Caki2 (cell line): Measurements from ENCODE around the gene MACROD1. TPM values are rescaled to one million over a fixed set of nuclear protein-coding genes. Genes with fewer than 3 reads are reported as not detected.

Experiments used
- DNase-seq: peaks from one replicate; pipeline ENCODE4 v3.0.0-alpha.2; 2015; ENCODE audit warnings: low read depth
- in situ Hi-C: cut with HindIII; loops from 2 replicates; pipeline ENCODE4 v1.10.0; 2016; ENCODE audit warnings: low sequenced_read_pairs, low pct_unique_long_range_greater_than_20kb, mixed read lengths
- total RNA-seq: library from RNA; depleted of rRNA; stranded (reverse); fragments of >200 nt; shearing (Covaris generic); gene quantifications from 2 replicates; pipeline ENCODE4 v1.2.3, GENCODE V29; 2014; ENCODE audit warnings: low replicate concordance

Gene MACROD1
- total RNA-seq, 1 experiment from 2014 or later: 42.9 TPM

- no peak for DNase-seq
- in situ Hi-C loops: no loop called here
Observed at GRCh38 chr11:64039012-64039665, 126.8 kb downstream of the MACROD1 start.

- DNase-seq: no peak
- in situ Hi-C loops: no loop called here
Observed at GRCh38 chr11:64038500-64038899, 127.4 kb downstream of the MACROD1 start.

DNA sequence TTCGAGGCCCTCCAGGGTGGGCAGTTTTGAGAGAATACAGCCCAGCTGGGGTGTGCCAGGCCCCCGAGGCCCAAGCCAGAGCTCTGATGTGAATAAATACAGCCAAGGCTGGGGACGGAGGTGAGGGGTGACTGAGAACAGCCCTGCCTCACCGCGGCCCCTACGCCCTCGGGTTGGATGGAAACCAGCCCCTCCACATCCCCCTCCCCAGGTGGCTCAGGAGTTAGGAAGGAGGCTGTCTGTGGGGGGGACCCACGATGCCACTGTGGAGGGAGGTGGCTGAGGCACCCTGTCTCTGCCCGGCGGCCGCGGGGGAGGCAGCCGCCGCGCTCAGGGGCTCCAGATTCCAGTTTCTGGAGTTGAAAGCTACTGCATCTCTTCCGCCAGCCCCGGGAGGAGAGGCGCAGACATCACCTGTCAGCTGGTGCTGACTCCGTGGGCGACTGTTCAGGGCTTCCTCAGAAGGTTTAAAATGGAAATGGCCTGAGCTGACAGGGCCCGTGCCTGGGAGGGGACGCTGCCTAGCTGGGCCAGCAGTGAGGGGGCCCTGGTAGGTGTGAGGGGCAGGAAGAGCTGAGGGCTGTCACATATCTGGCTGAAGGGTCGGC lies 128.8 kb downstream of the MACROD1 start:
- no peak for DNase-seq
- in situ Hi-C loops: no loop called here

DNA sequence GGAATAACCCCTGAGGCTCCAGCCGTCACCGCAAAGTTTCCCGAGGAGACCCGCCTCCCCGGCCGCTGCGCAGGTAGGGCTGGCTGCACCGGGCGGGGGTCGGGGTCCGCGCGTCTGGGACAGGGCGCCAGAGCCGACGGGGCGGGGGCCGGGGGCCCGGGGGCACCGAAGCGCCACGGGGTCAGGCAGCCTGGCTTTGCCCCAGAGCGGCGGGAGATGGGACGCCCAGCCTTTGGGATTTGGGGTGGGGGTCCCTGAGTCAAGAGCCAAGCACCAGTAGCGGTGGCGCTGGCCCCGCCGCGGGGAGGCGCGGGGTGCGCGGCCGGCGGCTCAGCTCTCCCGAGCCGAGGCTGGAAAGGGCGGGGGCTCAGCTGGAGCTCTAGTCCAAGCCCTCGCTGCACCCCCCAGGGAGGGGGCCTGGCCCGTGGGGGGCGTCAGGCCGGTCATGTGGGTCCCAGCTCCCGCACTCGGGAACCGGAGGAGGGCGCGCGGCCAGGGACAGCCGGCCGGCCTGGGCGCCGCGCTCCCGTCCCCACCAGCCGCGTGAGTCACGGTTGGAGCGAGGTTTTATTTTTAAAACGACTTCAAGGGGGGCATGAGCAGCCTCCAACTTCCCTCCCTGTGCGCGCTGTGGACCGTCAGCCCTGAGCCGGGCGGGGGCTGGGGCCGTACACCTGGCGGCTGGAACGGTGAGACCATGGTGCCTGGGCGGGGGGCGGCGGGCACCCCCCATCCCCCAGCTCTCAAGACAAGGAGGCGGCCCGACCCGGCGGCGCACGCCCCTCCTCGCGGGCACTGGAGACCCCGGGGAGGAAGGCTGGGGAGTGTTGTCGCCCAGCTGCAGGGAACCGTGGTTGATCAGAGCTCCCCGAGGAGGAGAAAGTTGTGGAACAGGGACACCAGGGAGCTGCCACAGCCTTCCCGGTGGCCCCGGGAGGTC lies 129.6 kb downstream of the MACROD1 start:
- in situ Hi-C loops: no loop called here
- DNase-seq: no peak

DNA sequence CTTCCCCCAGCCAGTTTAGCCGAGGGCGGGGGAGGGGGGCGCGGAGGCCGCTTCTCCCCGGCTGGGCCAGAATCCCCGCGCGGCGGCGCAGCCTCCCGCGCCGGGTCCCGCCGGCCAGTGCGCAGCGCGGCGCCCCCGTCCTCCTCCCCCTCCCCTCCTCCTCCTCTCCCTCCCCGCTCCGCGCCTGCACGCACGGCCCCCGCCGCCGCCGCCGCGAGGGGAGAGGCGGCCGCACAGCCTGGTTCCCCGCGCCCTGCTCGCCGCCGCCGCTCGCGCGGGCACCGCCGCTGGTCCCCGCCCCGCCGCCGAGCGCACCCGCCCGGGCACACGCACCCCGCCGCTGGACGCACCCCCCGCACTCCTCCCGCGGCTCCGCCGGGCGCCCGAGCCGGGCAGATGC lies 130.3 kb downstream of the MACROD1 start, which contains the start of gene FLRT1:
Gene FLRT1, plus strand, starts transcription at position 356 of the 400 bp plus-strand sequence. CDS start 80,337 bp downstream, outside the sequence.
- in situ Hi-C loops: no loop called here
- no peak for DNase-seq

GRCh38 chr11:64035081-64035524 lies 130.8 kb downstream of the MACROD1 start:
- DNase-seq: no peak
- in situ Hi-C loops: no loop called here

DNA sequence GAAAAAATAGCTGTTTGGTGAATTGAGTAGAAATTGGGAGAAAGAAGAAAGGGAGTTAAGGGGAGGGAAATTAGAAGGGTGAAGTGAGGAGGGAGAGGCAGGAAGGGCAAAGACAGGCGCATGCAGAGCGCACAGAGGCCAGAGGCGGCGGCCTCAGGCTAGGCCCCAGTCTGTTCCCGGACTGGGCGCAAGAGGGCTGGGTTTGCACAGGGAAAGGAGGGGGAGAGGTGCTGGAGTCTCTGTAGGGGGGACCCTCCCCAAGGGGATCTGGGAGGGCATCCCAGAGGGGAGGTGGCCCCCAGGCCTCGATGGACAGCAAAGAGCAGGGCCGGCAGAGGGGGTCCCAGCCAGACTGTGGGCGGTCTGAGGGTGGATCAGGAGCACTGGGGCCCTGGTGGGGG lies 131.5 kb downstream of the MACROD1 start:
- DNase-seq: no peak
- in situ Hi-C loops: no loop called here

- in situ Hi-C loops: no loop called here
- no peak for DNase-seq
Observed at GRCh38 chr11:64032050-64032449, 133.9 kb downstream of the MACROD1 start.

- DNase-seq: no peak
- in situ Hi-C loops: no loop called here
Observed at GRCh38 chr11:64031001-64031400, 134.9 kb downstream of the MACROD1 start.

DNA sequence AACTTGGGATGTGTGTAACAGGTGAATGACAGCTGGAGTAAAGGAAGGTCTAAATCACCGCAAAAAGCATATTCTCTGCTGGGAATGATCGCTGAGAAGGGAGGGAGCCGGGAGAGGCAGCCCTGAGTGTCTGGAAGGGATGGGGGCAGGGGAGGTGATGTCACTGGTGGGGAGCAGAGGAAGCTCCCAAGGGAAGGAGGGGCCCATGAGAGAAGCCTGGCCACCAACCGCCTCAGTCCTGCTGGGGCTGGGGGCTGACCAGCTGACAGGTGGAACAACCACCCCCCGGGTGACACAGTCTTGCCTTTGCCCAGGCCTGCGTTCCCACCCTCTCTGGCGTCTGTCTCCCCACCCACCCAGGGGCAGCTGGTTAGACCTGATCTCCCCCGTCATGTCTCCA lies 136.1 kb downstream of the MACROD1 start:
- DNase-seq: no peak
- in situ Hi-C loops: no loop called here

DNA sequence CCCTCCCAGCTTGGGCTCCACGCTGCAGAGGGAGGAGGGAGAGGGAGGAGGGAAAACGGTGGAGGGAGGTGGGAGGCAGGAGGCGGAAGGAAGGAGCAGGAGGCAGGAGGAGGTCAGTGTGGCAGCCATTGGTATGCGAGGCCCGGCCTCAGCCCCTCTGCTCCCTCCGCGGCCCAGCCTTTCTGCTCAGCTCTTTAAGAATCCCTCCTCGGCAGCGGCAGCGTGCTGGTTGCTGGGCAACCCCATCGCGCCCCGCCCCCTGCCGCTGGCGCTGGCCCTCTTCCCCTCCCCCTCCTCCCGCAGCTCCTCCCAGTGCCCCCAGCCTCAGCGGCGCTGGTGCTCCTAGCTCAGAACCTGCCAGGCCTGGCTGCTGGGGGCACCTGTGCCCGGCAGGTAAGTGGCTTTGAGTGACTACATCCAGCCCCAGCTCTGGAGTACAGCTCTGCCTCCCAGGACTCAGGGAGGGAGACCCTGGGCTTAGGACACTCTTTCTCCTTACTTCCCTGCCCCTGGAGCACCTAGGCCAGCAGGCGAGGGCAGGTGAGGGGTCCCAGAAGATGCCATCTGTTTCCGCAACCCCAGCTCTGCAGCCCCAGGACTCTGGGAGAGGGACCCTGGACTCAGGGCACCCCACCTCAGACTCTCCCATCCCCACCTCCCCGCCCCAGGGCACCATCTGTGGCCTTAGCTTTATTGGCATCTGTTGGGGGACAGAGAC lies 137.4 kb downstream of the MACROD1 start:
- in situ Hi-C loops: no loop called here
- no peak for DNase-seq

DNA sequence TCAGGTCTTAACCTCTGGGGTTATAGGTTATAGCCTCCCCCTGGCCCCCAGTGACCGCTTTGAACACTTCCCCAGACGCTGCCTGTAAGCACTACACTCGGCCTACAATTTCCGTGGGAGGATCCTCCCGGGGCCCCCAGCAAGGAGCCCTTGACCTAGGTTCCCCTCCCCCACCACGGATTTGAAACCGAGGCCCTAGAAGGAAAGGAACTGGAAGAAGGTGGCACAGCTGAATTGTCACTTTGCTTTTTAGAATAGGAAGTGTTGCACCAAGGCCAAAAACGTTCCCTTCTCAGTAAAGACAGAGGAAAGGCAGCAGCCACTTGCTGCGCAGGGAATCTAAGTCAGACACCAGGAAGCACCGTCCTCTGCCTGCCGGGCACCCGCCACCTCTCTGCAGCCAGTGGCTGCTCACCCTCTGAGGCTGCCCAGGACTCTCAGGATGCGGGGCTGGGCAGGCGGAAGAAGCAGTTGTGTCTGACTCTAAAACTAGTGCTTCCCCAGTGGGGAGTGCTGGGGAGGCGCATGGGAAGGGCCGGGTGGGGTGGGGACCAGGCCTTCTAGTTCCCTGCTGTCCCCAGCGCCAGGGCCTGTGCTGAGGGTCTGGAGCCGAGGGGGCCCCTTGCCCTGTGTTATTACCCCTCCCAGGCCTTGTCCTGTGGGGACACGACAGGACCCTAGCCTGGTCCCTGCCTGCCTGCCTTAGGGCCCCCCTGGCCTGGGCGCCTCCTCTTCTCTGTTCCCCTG lies 138.1 kb downstream of the MACROD1 start:
- in situ Hi-C loops: no loop called here

DNA sequence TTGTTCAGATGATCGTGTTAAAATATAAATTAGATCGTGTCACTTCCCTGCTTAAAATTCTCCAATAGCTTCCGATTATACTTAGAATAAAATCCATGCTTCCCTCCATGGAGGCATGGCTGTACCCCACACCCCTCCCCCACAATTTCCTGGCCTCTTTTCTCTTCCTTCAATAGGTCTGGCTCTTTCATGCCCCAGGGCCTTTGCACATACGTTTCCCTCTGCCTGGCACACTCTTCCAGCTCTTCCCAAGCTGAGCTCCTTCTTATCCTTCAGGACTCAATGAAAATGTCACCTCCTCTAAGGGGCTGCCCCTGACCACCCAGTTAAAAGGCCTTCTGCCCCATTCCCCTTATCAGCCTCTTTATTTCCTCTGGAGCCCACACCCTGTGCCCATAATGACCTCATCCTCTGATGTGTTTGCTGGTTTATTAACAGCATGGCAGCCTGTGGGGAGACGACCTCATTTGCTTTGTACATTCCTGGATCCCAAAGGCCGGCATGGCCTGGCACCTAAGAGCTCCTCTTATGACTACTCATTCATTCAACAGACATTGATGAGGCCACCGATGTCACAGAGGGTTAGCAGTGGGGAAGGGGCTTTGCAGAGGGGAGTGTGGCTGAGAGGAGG lies 139.2 kb downstream of the MACROD1 start:
- in situ Hi-C loops: no loop called here

More for the DNA sequence above, 138.1 kb downstream of the MACROD1 start:
- no peak for DNase-seq

GRCh38 chr11:64025205-64025604 lies 140.7 kb downstream of the MACROD1 start:
- in situ Hi-C loops: no loop called here
- DNase-seq: no peak

More for the DNA sequence above, 139.2 kb downstream of the MACROD1 start:
- DNase-seq: no peak

GRCh38 chr11:64023712-64024710 lies 141.9 kb downstream of the MACROD1 start:
- DNase-seq: no peak
- in situ Hi-C loops: no loop called here

GRCh38 chr11:64022125-64022784 lies 143.7 kb downstream of the MACROD1 start:
- in situ Hi-C loops: no loop called here
- no peak for DNase-seq
